Measurements from ENCODE around the gene CSMD2.

DNA sequence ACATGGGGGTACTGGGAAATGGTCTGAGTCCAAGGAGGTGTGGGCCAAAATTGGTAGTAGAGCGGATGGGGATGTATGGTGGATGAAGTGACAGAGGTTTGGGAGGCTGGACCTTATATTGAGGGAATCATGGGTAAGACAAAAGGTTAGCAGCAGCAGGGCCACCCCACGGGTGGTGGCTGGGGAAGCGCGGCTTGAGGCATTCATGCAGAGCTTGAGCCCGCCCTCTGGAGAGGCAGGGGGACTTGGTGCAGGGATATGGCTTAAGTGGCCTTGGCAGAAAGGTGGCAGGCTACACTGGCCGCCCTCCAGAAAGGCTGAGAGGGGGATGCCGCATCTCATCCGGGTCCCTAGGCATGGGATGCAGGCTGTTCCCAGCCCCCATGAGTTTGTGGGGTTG lies 269.6 kb downstream of the CSMD2 start:
- TF ChIP-seq CTCF (conservative IDR thresholded peaks at IDR 0.05) (no peak), EZH2 (IDR thresholded peaks at IDR 0.05; ENCODE audit: low read depth) (no peak)

Measured in PC-9 (cell line).